Measurements from ENCODE around the gene CDK5RAP2.

- TF ChIP-seq GATA2 (IDR thresholded peaks at IDR 0.05; ENCODE audit: low read depth, low read length) (no peak), GATA3 (IDR thresholded peaks at IDR 0.05; ENCODE audit: low read depth, low read length) (no peak)
These were observed 47.1 kb upstream of the CDK5RAP2 start for GRCh38 chr9:120627073-120627472.

All from SH-SY5Y (cell line).